ENCODE data around the gene TRAF3.
"Not testable (repeated sequence)": the region's sequence is repeated elsewhere in the genome, so short reads cannot be mapped to it uniquely, and the experiment has no call there.

Gene TRAF3

GRCh38 chr14:102828151-102828550 lies 50.9 kb downstream of the TRAF3 start:
- DNase-seq (ENCODE audit: low spot score) = no peak

GRCh38 chr14:102829016-102829548 lies 51.8 kb downstream of the TRAF3 start:
- DNase-seq (ENCODE audit: low spot score) = no peak

GRCh38 chr14:102830474-102831045 lies 53.3 kb downstream of the TRAF3 start:
- DNase-seq (ENCODE audit: low spot score) = no peak

- no peak for DNase-seq (ENCODE audit: low spot score)
Measured at GRCh38 chr14:102831163-102831804, 54.0 kb downstream of the TRAF3 start.

GRCh38 chr14:102833341-102833740 lies 56.1 kb downstream of the TRAF3 start:
- no peak for DNase-seq (ENCODE audit: low spot score)

GRCh38 chr14:102833991-102834390 lies 56.7 kb downstream of the TRAF3 start:
- no peak for DNase-seq (ENCODE audit: low spot score)

GRCh38 chr14:102835959-102836358 lies 58.7 kb downstream of the TRAF3 start:
- DNase-seq (ENCODE audit: low spot score) = no peak

- not testable (repeated sequence) for DNase-seq (ENCODE audit: low spot score)
Measured at GRCh38 chr14:102837120-102837519, 59.9 kb downstream of the TRAF3 start.

- no peak for DNase-seq (ENCODE audit: low spot score)
Measured at GRCh38 chr14:102838501-102838900, 61.3 kb downstream of the TRAF3 start.

- DNase-seq (ENCODE audit: low spot score) = no peak
Measured at GRCh38 chr14:102840115-102840514, 62.9 kb downstream of the TRAF3 start.

- DNase-seq (ENCODE audit: low spot score) = no peak
Measured at GRCh38 chr14:102840771-102841528, 63.7 kb downstream of the TRAF3 start.

GRCh38 chr14:102848830-102849525 lies 71.7 kb downstream of the TRAF3 start:
- DNase-seq (ENCODE audit: low spot score) = no peak

GRCh38 chr14:102849526-102850379 lies 72.5 kb downstream of the TRAF3 start:
- DNase-seq (ENCODE audit: low spot score) = no peak

- DNase-seq (ENCODE audit: low spot score) = no peak
Measured at GRCh38 chr14:102853648-102854047, 76.4 kb downstream of the TRAF3 start.

GRCh38 chr14:102854091-102854703 lies 76.9 kb downstream of the TRAF3 start:
- DNase-seq (ENCODE audit: low spot score) = no peak

- DNase-seq (ENCODE audit: low spot score) = no peak
Measured at GRCh38 chr14:102856179-102856578, 78.9 kb downstream of the TRAF3 start.

GRCh38 chr14:102857444-102857843 lies 80.2 kb downstream of the TRAF3 start:
- no peak for DNase-seq (ENCODE audit: low spot score)

GRCh38 chr14:102859911-102860310 lies 82.7 kb downstream of the TRAF3 start:
- no peak for DNase-seq (ENCODE audit: low spot score)

- DNase-seq (ENCODE audit: low spot score) = no peak
Measured at GRCh38 chr14:102862154-102862773, 85.0 kb downstream of the TRAF3 start.

GRCh38 chr14:102863381-102863780 lies 86.1 kb downstream of the TRAF3 start:
- no peak for DNase-seq (ENCODE audit: low spot score)

GRCh38 chr14:102865916-102866315 lies 88.7 kb downstream of the TRAF3 start:
- not testable (repeated sequence) for DNase-seq (ENCODE audit: low spot score)
